NCI-H2081 (cell line): ENCODE measurements around the gene AP5M1.
A peak's percentile ranks its signal among the peaks of the same experiment; 100 is the strongest.
"Not testable (repeated sequence)": the region's sequence is repeated elsewhere in the genome, so short reads cannot be mapped to it uniquely, and the experiment has no call there.

ENCODE experiments used
- DNase-seq, 2 experiments: peaks; one replicate each; lab custom pipeline; 2025; lab: John Stamatoyannopoulos, UW

Gene AP5M1

DNA sequence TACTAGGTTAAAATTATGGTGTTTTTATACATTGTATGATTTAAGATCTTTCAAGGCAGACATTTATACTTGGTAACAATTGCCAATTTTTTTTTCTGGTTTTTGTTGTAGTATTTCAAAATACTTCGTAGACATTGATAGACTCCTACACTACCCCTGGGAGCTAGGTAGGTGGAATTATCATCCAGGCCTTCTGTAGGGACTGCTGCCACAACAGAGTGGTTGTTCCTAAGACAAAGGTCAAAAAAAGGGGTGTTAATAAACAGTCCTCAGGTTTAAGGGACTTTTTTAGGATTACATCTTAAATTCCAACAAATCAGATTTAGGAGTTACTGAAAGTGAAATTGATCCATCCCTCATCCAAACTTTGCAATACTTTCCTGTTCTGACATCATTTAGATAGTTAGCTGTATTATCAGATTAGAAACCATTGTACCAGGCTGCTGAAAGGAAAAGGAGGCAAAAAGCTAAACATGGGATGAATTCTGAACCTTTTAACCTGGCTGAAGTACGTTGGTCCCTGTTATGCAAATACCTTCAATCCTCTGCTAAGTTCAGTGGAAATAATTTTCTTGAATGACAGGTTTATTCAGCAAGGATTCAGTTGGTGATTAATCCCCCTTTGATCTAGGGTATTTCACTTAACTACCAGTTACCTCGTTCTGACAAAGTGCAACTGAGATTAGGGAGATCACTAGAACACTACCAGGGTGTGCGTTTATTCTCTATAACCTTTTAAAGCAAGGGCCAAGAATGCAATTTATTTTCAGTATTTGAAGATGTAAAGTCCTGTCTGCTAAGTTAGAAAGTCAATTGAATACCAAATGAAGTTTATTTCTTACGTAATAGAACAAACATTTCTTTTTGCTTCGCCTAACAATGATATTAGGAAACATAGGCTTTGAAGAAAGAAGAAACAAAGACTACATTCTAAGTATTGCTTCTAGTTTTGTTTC, 23.2 kb downstream of the AP5M1 start:
- DNase-seq: no peak

GRCh38 chr14:57293866-57294837, 25.4 kb downstream of the AP5M1 start:
- no peak for DNase-seq

DNA sequence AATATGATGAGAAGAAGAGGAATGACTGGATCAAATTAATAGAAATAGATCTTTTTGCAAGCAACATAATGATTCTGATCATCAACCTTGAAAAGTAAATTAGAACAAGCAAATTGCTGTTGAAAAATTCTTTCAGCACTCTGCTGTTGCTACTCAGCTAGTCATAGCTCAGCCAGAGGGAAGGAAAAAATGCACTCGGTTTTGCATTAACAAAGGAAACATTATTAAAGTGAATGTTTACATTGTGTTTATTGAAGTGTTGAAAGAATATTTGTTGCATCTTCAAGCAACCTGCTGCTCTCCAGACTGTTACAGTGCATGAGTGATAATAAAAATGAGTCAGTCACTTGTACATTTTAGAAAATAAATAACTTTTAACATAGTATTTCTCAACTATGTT, 26.5 kb downstream of the AP5M1 start:
- DNase-seq: no peak

- DNase-seq: no peak
These were observed 29.1 kb downstream of the AP5M1 start for GRCh38 chr14:57297852-57298251.

DNA sequence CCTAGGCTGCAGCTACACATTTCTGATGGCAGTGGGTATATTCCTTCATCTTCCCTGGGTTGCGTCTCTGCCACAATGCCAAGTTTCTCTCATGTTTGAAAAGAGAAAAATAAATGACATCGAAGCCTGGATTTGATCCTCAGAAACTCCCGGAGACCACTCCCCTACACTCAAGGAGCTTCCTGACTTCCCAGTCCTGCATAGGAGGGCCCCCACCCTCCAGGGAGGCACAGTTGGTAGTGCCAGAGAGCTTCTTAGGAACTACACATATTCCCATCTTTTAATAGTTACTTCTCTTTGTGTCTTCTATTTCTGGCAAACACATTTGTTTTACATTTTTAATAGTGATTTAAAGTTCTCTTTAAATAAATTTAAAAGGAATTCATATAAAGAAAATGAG, 30.7 kb downstream of the AP5M1 start:
- DNase-seq: no peak

GRCh38 chr14:57302883-57303282, 34.1 kb downstream of the AP5M1 start:
- no peak for DNase-seq

GRCh38 chr14:57314396-57315089, 45.8 kb downstream of the AP5M1 start:
- DNase-seq: no peak

- DNase-seq: peak; percentile 67 to 77
These were observed 48.6 kb downstream of the AP5M1 start for GRCh38 chr14:57317248-57317833.

DNA sequence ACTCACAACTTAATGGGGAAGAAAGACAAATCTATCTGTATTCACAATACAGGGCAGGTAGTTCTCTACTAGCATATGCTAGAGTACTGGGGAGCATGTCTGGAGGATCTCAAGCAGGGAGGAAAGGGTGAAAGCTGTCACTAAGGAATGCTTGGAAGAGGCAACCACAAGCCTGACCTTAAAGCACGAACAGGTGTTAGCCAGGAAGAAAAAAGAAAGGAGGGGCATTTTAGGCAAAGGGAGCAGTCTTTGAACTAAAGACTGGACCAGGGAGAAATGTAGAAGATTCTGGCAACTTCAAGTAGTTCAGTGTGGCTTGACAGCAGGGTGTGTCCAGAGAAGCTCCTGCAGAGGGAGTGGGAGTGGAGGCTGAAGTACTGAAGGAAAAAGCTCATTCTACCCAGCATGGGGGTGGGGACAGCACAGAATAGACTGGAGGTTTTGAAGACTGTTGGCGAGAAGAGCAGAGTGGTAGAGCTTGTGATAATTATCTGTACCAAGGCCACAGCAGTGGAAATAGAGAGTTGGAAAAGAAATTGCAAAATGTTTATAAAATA, 50.9 kb downstream of the AP5M1 start:
- no peak for DNase-seq

- no peak for DNase-seq
These were observed 55.0 kb downstream of the AP5M1 start for GRCh38 chr14:57323721-57324120.

GRCh38 chr14:57326253-57326652, 57.5 kb downstream of the AP5M1 start:
- DNase-seq: no peak

DNA sequence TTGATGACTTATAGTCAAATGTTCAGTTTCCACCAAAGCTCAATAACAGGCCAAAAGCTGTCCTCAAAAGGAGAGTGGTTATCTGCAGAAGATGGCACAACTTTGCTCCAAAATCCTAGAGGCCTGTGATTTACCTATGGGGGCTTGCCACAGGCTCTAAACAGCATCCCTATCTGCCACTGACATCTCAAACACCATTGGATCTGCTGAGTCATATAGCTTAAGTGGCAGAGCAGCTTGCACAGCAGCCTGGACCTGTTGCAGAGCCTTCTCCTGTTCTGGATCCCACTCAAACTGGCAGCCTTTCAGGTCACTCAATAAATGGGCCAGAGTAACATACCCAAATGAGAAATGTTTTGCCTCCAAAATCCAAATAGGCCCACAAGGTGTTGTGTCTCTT, 61.1 kb downstream of the AP5M1 start:
- DNase-seq: no peak

DNA sequence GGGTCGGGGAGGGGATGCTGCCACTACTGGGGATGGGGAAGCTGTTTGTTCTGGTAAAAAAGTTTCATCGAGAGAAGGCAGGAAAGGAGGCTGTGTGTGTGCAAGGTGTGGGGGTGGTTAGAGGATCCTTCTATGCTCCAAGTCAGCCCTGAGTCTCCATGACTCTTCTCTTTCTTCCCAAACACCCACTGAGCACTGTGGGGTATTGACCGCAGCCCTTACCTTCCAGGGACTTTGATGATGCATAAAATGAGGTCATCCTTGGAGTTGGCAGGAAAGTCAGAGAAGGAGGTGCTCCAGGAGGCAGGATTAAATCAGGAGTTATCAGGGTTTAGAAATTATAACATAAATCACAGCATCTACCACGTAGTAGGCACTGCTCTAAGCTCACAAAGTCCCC, 63.7 kb downstream of the AP5M1 start:
- not testable (repeated sequence) for DNase-seq

GRCh38 chr14:57333726-57334125, 65.0 kb downstream of the AP5M1 start:
- not testable (repeated sequence) for DNase-seq

GRCh38 chr14:57343545-57344297, 75.0 kb downstream of the AP5M1 start:
- DNase-seq: not testable (repeated sequence)

DNA sequence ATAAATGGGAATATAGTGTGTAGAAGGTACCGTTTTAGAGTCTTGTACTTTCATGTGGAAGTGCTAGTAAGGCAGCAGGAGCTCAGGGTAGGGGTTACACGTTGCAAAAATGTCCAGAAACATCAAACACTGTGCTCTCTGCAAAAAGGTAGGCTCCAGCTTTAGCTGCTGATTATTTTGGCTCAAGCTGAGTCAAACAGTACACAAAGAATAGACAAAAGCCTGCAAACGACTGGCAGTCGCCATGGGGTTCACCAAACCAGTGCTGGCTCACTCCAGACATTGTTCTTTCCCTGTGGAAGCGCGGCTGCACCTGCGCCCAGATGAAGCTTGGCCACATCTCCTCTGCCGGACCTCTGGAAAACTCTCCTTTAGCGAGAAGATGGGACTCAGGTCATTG, 76.3 kb downstream of the AP5M1 start:
- DNase-seq: peak; percentile 42 to 81

DNA sequence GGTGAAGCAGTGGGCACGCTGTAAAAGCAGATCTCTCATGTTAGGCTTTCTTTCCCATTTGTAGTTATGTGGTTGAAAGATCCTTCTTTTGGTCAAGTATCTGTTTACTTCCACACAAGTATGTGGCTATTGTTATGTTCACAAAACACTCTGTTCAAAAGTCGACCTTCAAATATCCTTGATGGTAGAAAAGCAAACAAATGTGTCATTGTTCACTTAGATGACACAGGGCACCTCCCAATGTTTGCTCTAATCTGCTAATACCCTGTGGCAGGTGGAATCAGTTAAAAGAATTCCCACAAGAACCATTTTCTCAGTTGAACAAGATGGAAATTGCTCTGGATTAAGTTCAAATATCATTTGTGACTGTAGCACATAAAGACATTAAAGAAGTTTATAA, 78.0 kb downstream of the AP5M1 start:
- peak in 1 of 2 experiments; percentile 41 for DNase-seq
